ENCODE results near the gene COL4A1. TPM values are rescaled to one million over a fixed set of nuclear protein-coding genes. Genes with fewer than 3 reads are reported as not detected.

Gene COL4A1
- total RNA-seq, 1 donor from 2014 or later: 0.44 TPM

- intact Hi-C loops (cut with micrococcal nuclease): no loop called here
Observed at GRCh38 chr13:110239280-110240125, 67.5 kb downstream of the COL4A1 start.

GRCh38 chr13:110238818-110239195, 68.2 kb downstream of the COL4A1 start:
- intact Hi-C loops (cut with micrococcal nuclease): no loop called here

GRCh38 chr13:110237875-110238817, 68.8 kb downstream of the COL4A1 start:
- intact Hi-C loops (cut with micrococcal nuclease): no loop called here

GRCh38 chr13:110236831-110237261, 70.1 kb downstream of the COL4A1 start:
- intact Hi-C loops (cut with micrococcal nuclease): no loop called here

- intact Hi-C loops (cut with micrococcal nuclease): no loop called here
Observed at GRCh38 chr13:110236431-110236830, 70.5 kb downstream of the COL4A1 start.

GRCh38 chr13:110234532-110234931, 72.4 kb downstream of the COL4A1 start:
- intact Hi-C loops (cut with micrococcal nuclease): no loop called here

- intact Hi-C loops (cut with micrococcal nuclease): no loop called here
Observed at GRCh38 chr13:110233951-110234280, 73.0 kb downstream of the COL4A1 start.

GRCh38 chr13:110233181-110233950, 73.6 kb downstream of the COL4A1 start:
- intact Hi-C loops (cut with micrococcal nuclease): no loop called here

GRCh38 chr13:110232756-110233155, 74.2 kb downstream of the COL4A1 start:
- intact Hi-C loops (cut with micrococcal nuclease): no loop called here

GRCh38 chr13:110232142-110232541, 74.8 kb downstream of the COL4A1 start:
- intact Hi-C loops (cut with micrococcal nuclease): no loop called here

GRCh38 chr13:110231348-110232047, 75.5 kb downstream of the COL4A1 start:
- intact Hi-C loops (cut with micrococcal nuclease): no loop called here

- intact Hi-C loops (cut with micrococcal nuclease): no loop called here
Observed at GRCh38 chr13:110230661-110231347, 76.2 kb downstream of the COL4A1 start.

GRCh38 chr13:110229905-110230563, 76.9 kb downstream of the COL4A1 start:
- intact Hi-C loops (cut with micrococcal nuclease): loop anchor here (10.0 kb wide), 1 partner anchor 385 kb away; the partner anchor contains the start of gene NAXD

- intact Hi-C loops (cut with micrococcal nuclease): loop anchor here (10.0 kb wide), 1 partner anchor 386 kb away; the partner anchor contains the start of gene NAXD
Observed at GRCh38 chr13:110228936-110229904, 77.7 kb downstream of the COL4A1 start.

- intact Hi-C loops (cut with micrococcal nuclease): loop anchor here (10.0 kb wide), 1 partner anchor 387 kb away; the partner anchor contains the start of gene NAXD
Observed at GRCh38 chr13:110227864-110228643, 78.9 kb downstream of the COL4A1 start.

GRCh38 chr13:110227416-110227815, 79.5 kb downstream of the COL4A1 start:
- intact Hi-C loops (cut with micrococcal nuclease): loop anchor here (10.0 kb wide), 1 partner anchor 387 kb away; the partner anchor contains the start of gene NAXD
